Activated CD8-positive, alpha-beta memory T cell treated with anti-CD3 and anti-CD28 coated beads, Interleukin-2, amount 10 ng/mL, durations not matched to agents 7 days and 5 days (primary cell): Measurements from ENCODE around the gene CLCN5. TPM values are rescaled to one million over a fixed set of nuclear protein-coding genes. Genes with fewer than 3 reads are reported as not detected.

Source experiments
- ATAC-seq: fragments of 150-1000 bp; cut with Tn5 transposase; one replicate; pipeline ENCODE4 v1.10.0; 2021; ENCODE audit warnings: moderate library complexity
- CTCF ChIA-PET: fragments of 350-600 bp; sonication (Branson Sonifier 250); formaldehyde crosslinking; loops from one replicate; lab custom pipeline; 2021; ENCODE audit warnings: antibody characterized with exemption; lab: Charles Lee
- DNase-seq: peaks from one replicate; pipeline ENCODE4 v3.0.0-alpha.2; 2020
- H3K27ac Mint-ChIP-seq: one replicate; pipeline ENCODE4 v1.8.0; 2021; ENCODE audit warnings: mild to moderate bottlenecking, mixed read lengths
- H3K27me3 Mint-ChIP-seq: one replicate; pipeline ENCODE4 v1.8.0; 2021; ENCODE audit warnings: mixed read lengths
- H3K36me3 Mint-ChIP-seq: one replicate; pipeline ENCODE4 v1.8.0; 2021; ENCODE audit warnings: mild to moderate bottlenecking, mixed read lengths
- H3K4me1 Mint-ChIP-seq: one replicate; pipeline ENCODE4 v1.8.0; 2021; ENCODE audit warnings: mixed read lengths
- H3K4me3 Mint-ChIP-seq: one replicate; pipeline ENCODE4 v1.8.0; 2021; ENCODE audit warnings: mild to moderate bottlenecking, moderate library complexity, mixed read lengths
- H3K9me3 Mint-ChIP-seq: one replicate; pipeline ENCODE4 v1.8.0; 2022; ENCODE audit warnings: low read depth, mixed read lengths
- total RNA-seq, 2 experiments: library from RNA; stranded (reverse); gene quantifications; one replicate each; pipeline ENCODE4 v1.2.3, GENCODE V29; 2021

The CLCN5 gene
- total RNA-seq, 2 experiments from 2014 or later = 4.0 to 5.3 TPM

DNA sequence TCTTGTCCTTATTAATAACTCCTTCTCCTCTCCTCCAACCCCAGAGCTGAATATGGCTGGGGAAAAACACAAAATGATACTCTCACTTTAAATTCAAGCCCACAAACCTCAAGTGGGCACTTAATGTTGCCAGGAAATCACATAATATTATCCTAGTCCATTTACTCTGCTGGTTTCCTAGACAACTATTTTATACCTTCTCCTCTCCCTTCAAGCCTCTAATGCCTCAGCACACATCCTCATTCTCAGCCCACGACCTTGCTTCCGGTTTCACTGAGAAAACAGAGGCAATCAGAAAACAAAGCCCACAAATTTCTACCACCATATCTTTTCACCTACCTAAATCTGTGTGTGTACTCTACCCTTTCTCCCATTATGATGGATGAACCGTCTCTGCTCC lies 12.1 kb upstream of the CLCN5 start:
- peaks cover 13% of the 10 kb centered on the region for H3K4me1 Mint-ChIP-seq
- H3K9me3 Mint-ChIP-seq = no peaks in the 10 kb centered on the region
- H3K27me3 Mint-ChIP-seq = no peaks in the 10 kb centered on the region
- ATAC-seq (peak; percentile 57), DNase-seq (peak; percentile 43)
- no peak overlapping the region for H3K4me3 Mint-ChIP-seq
- H3K36me3 Mint-ChIP-seq = no peaks in the 10 kb centered on the region
- CTCF ChIA-PET = interaction anchor here (1.5 kb wide), 1 partner anchor 9 kb away, joined by 5 read pairs; no protein-coding TSS in a partner anchor
- no peak overlapping the region for H3K27ac Mint-ChIP-seq

DNA sequence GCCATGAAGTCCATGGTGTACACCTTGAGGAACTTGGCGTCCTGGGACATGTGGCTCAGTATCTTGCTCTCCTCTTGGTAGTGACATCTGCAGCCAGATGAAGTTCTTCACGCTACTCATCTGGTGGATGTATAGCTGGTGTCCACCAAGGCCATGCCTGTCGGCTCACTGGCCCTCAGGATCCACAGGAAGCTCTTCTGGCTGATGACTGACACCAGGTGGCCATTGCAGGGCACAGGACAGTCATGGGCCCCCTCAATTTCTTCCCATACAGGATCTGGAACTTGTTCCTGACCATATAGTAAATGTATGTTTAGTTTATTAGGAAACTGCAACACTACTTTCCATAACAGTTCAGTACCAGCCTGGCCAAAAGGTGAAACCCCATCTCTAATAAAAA lies 10.3 kb upstream of the CLCN5 start:
- H3K27me3 Mint-ChIP-seq = no peaks in the 10 kb centered on the region
- no peak for ATAC-seq
- CTCF ChIA-PET = interaction anchor here (1.0 to 1.1 kb wide), 2 partner anchors 10 to 73 kb away, joined by 3 to 4 read pairs; partner anchors contain the start of gene CLCN5
- no peak overlapping the region for H3K4me3 Mint-ChIP-seq
- H3K9me3 Mint-ChIP-seq = no peaks in the 10 kb centered on the region
- H3K4me1 Mint-ChIP-seq = peaks cover 13% of the 10 kb centered on the region
- H3K27ac Mint-ChIP-seq = no peak overlapping the region
- DNase-seq = no peak
- no peaks in the 10 kb centered on the region for H3K36me3 Mint-ChIP-seq

GRCh38 chrX:49912861-49913260 lies 9.5 kb upstream of the CLCN5 start:
- ATAC-seq = no peak
- H3K36me3 Mint-ChIP-seq = no peaks in the 10 kb centered on the region
- CTCF ChIA-PET = interaction anchor here (1.0 to 1.1 kb wide), 2 partner anchors 10 to 74 kb away, joined by 3 to 4 read pairs; partner anchors contain the start of gene CLCN5
- H3K27ac Mint-ChIP-seq = no peak overlapping the region
- peaks cover 13% of the 10 kb centered on the region for H3K4me1 Mint-ChIP-seq
- H3K27me3 Mint-ChIP-seq = no peaks in the 10 kb centered on the region
- DNase-seq = no peak
- no peak overlapping the region for H3K4me3 Mint-ChIP-seq
- H3K9me3 Mint-ChIP-seq = no peaks in the 10 kb centered on the region

DNA sequence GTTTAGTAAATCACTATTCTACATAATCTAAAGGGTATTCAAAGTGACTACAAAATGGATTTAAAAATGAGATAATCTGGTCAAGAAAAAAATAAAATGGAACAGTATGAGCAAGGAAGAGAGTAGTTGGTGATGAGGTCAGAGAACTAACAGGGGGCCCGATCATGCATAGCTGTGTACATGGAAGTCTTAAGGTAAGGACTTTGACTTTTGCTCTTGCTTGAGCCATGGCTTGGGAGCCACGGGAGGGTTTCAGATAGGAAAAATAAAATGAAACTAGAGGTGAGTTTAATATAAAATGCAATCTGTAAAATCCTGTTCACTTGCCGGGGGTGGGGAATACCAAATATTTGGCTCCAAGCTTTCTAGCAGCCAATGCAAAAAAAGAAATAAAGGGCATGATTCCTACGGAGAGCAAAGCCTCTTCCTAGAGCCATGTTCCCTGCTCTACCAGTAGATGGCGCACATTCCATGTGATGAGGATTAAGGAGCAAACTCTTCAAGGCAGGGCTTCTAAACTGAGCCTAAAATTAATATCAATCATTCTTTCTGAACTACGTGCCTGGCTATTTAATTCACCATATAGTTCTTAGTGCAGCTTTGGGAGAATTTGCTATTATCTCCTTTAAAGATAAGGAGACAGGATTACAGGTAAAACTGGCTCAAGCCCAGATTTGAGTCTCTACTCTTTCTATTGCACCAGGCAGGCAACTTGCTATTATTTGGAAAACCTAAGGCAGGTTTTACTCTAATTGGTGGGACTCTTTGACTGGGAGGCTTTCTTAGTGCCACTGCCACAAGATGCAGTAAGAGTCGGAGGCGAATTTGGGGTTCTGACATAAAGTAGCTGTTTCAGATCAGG lies 6.8 kb upstream of the CLCN5 start:
- CTCF ChIA-PET = interaction anchor here (0.7 to 1.4 kb wide), 4 partner anchors 31 to 274 kb away, joined by 3 to 4 read pairs (median 4); no protein-coding TSS in a partner anchor
- H3K27ac Mint-ChIP-seq = no peak overlapping the region
- H3K4me3 Mint-ChIP-seq = no peak overlapping the region
- DNase-seq = peak; percentile 54
- no peaks in the 10 kb centered on the region for H3K27me3 Mint-ChIP-seq
- H3K4me1 Mint-ChIP-seq = peaks cover under 1% of the 10 kb centered on the region
- ATAC-seq = peak; percentile 78
- H3K9me3 Mint-ChIP-seq = no peaks in the 10 kb centered on the region
- H3K36me3 Mint-ChIP-seq = no peaks in the 10 kb centered on the region

DNA sequence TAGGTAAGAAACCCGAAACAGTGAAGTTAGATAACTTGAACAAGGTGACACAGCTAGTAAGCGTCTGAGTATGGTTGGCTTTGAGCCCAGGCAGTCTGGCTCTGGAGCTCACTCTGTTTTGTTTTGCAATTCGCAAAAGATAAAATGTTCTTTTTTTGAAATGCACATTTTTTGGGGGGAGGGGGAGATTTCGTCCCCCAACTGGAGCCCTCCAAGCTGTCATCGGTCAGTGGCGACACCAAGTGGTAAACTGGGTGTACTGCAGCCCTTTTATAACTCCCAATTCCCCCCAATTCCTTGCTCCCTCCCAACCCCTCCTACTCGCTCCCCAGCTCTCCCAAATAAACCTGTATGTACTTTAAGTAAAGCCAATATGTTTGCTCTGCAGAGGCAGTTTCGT lies 2.8 kb upstream of the CLCN5 start:
- Mint-ChIP-seq H3K4me1 (peaks cover 9% of the 10 kb centered on the region), H3K36me3 (peaks cover under 1% of the 10 kb centered on the region), H3K27ac (no peak overlapping the region), H3K27me3 (no peaks in the 10 kb centered on the region), H3K9me3 (no peaks in the 10 kb centered on the region), H3K4me3 (no peak overlapping the region)
- peak; percentile 40 for DNase-seq
- ATAC-seq = no peak
- CTCF ChIA-PET = interaction anchor here (1.0 to 4.5 kb wide), 6 partner anchors 9 to 660 kb away, joined by 3 to 29 read pairs (median 6); partner anchors contain the start of gene USP27X

- ATAC-seq = no peak
- H3K4me3 Mint-ChIP-seq = no peak overlapping the region
- peaks cover 2% of the 10 kb centered on the region for H3K36me3 Mint-ChIP-seq
- H3K27me3 Mint-ChIP-seq = no peaks in the 10 kb centered on the region
- CTCF ChIA-PET = interaction anchor here (4.0 to 4.5 kb wide), 2 partner anchors 37 to 42 kb away, joined by 22 to 29 read pairs; partner anchors contain the start of gene USP27X
- DNase-seq = no peak
- no peak overlapping the region for H3K27ac Mint-ChIP-seq
- H3K4me1 Mint-ChIP-seq = peaks cover 9% of the 10 kb centered on the region
- no peaks in the 10 kb centered on the region for H3K9me3 Mint-ChIP-seq
These were observed 1.3 kb upstream of the CLCN5 start for GRCh38 chrX:49921109-49921508.

GRCh38 chrX:49925176-49925575 lies 2.8 kb downstream of the CLCN5 start:
- DNase-seq (no peak), ATAC-seq (no peak)
- Mint-ChIP-seq H3K4me3 (no peak overlapping the region), H3K27me3 (no peaks in the 10 kb centered on the region), H3K36me3 (peaks cover 7% of the 10 kb centered on the region), H3K27ac (no peak overlapping the region), H3K9me3 (no peaks in the 10 kb centered on the region), H3K4me1 (peaks cover 9% of the 10 kb centered on the region)
- CTCF ChIA-PET = no interaction called here

DNA sequence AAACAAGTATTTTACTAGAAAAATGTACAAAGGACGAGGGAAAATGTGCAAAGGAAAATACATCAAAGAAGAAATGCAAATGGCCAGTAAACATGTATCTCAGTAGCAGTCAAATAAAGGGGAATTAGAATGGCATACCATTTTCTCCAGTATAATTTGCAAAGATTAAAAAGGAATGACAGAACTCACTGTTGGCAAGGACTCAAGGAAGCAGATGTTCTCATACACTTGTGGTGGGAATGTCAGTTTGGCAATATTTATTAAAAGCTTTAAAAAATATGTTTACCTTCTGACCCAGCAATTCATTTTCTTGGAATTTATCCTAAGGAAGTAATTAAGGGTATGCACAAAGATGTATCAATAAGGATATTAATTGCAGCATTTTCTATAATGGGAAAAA lies 7.6 kb downstream of the CLCN5 start:
- peaks cover 4% of the 10 kb centered on the region for H3K4me1 Mint-ChIP-seq
- no peak for DNase-seq
- H3K27me3 Mint-ChIP-seq = no peaks in the 10 kb centered on the region
- no peaks in the 10 kb centered on the region for H3K9me3 Mint-ChIP-seq
- ATAC-seq = no peak
- CTCF ChIA-PET = no interaction called here
- H3K36me3 Mint-ChIP-seq = peaks cover 6% of the 10 kb centered on the region
- no peak overlapping the region for H3K27ac Mint-ChIP-seq
- H3K4me3 Mint-ChIP-seq = no peak overlapping the region

- DNase-seq (no peak), ATAC-seq (no peak)
- H3K27me3 Mint-ChIP-seq = no peaks in the 10 kb centered on the region
- no peak overlapping the region for H3K27ac Mint-ChIP-seq
- no peaks in the 10 kb centered on the region for H3K9me3 Mint-ChIP-seq
- H3K36me3 Mint-ChIP-seq = peaks cover under 1% of the 10 kb centered on the region
- peaks cover 4% of the 10 kb centered on the region for H3K4me1 Mint-ChIP-seq
- CTCF ChIA-PET = no interaction called here
- no peak overlapping the region for H3K4me3 Mint-ChIP-seq
These were observed 10.4 kb downstream of the CLCN5 start for GRCh38 chrX:49932791-49933190.

- Mint-ChIP-seq H3K27me3 (no peaks in the 10 kb centered on the region), H3K9me3 (no peaks in the 10 kb centered on the region), H3K36me3 (no peaks in the 10 kb centered on the region), H3K4me3 (no peak overlapping the region), H3K27ac (no peak overlapping the region), H3K4me1 (peaks cover 4% of the 10 kb centered on the region)
- DNase-seq (no peak), ATAC-seq (no peak)
- CTCF ChIA-PET = no interaction called here
These were observed 11.8 kb downstream of the CLCN5 start for GRCh38 chrX:49934148-49934547.

DNA sequence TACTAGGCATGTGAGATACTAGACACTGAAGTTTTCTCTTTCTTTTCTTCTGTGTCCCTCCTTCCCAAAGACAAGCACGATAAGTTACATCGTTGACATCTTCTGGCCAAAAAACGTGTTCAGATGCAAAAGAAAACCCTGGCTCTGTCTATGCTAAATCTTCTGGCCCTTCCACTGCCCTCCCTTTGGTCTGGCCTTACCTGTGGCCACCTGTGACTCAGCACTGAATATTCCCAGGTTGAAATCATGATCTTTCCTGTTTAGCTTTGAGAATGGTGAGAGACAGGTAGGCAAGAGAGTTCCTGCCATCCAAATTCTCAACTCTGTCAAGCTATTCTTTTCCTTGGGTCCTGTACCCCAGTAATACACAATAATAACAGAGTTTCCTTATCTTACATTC lies 12.3 kb downstream of the CLCN5 start:
- H3K27ac Mint-ChIP-seq = no peak overlapping the region
- no peaks in the 10 kb centered on the region for H3K27me3 Mint-ChIP-seq
- peaks cover 4% of the 10 kb centered on the region for H3K4me1 Mint-ChIP-seq
- DNase-seq (no peak), ATAC-seq (no peak)
- no peaks in the 10 kb centered on the region for H3K36me3 Mint-ChIP-seq
- no peaks in the 10 kb centered on the region for H3K9me3 Mint-ChIP-seq
- CTCF ChIA-PET = no interaction called here
- H3K4me3 Mint-ChIP-seq = no peak overlapping the region

- ATAC-seq (no peak), DNase-seq (no peak)
- CTCF ChIA-PET = no interaction called here
- no peaks in the 10 kb centered on the region for H3K36me3 Mint-ChIP-seq
- H3K27ac Mint-ChIP-seq = no peak overlapping the region
- peaks cover 4% of the 10 kb centered on the region for H3K4me1 Mint-ChIP-seq
- no peaks in the 10 kb centered on the region for H3K27me3 Mint-ChIP-seq
- no peak overlapping the region for H3K4me3 Mint-ChIP-seq
- H3K9me3 Mint-ChIP-seq = no peaks in the 10 kb centered on the region
These were observed 25.4 kb downstream of the CLCN5 start for GRCh38 chrX:49947781-49948180.

DNA sequence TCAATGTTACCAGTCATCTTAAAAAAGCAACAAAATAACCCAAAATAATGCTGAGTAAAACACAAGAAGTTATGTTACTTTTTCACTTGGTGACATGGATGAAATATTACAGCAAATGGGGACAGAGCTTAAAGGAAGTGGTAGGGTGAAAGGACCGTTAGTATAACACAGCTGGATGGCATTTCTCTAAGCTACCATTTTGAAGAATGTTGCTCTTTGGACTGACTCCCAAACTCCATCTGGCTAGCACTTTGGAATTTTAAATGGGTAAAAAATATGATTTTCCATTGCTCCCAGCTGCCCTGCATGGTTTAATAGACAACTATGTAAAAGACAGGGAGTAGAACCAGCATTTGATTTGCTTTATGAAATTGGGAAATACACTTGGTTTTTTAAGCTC lies 27.6 kb downstream of the CLCN5 start:
- peaks cover 4% of the 10 kb centered on the region for H3K4me1 Mint-ChIP-seq
- no peaks in the 10 kb centered on the region for H3K36me3 Mint-ChIP-seq
- CTCF ChIA-PET = no interaction called here
- no peaks in the 10 kb centered on the region for H3K9me3 Mint-ChIP-seq
- no peak overlapping the region for H3K27ac Mint-ChIP-seq
- no peak for ATAC-seq
- no peaks in the 10 kb centered on the region for H3K27me3 Mint-ChIP-seq
- no peak overlapping the region for H3K4me3 Mint-ChIP-seq
- DNase-seq = no peak
